ENCODE results near the gene FAU.

The FAU gene

DNA sequence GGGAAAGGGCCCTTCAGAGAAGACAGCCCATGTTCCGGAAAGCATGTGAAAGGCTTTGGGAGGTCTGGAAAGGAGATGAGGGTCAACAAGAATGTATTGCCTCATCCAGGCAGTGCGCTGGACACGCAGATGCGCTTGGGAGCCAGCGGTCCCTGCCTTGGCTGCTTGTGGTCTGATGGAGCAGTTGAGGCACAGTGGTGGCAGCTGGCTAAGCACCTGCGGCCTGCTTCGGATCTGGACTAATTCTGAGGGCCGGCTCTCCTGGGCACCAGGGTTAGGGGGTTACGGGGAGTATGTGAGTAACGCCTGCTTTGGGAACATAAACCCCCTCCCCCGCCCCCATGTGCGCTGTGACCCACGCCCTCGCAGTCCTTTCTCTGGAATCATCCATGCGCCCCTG lies 14.9 kb downstream of the FAU start:
- no peak for DNase-seq

DNA sequence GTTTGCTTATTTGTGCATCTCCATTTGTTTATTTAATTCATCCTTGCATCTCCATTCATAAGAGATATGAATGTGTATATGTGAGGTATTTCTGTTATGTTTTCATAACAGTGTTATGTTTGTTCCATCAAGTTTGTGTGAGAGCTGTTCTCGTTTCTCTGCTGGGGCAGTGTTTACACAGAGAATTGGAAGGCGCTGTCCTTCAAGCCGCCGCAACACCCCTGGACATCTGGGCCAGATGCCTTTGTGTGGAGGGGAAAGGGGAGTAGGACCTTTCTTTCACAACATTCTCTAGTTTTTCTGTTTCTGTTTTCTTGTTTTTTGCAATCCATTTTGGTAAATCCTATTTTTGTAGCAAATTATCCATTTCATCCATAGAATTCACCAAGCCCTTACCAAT lies 17.3 kb downstream of the FAU start:
- DNase-seq: no peak

DNA sequence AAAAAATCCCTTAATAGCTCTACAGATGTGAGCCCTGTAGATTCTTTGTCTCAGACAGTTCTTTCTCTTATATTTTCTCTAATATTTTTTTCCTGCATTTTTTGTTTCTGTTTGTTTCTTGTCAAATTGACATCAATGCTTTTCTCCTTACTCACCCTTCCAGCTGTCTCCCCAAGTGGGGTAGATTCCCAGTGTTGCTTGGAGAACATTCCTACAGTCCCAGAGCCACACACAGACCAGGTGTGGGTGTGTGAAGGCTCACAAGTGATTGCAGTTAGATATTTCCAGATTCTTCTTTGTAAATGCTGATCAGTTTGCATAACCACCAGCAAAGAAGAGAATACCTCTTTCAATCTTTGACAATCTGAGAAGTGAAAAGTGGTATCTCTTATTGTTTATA lies 18.5 kb downstream of the FAU start:
- no peak for DNase-seq

DNA sequence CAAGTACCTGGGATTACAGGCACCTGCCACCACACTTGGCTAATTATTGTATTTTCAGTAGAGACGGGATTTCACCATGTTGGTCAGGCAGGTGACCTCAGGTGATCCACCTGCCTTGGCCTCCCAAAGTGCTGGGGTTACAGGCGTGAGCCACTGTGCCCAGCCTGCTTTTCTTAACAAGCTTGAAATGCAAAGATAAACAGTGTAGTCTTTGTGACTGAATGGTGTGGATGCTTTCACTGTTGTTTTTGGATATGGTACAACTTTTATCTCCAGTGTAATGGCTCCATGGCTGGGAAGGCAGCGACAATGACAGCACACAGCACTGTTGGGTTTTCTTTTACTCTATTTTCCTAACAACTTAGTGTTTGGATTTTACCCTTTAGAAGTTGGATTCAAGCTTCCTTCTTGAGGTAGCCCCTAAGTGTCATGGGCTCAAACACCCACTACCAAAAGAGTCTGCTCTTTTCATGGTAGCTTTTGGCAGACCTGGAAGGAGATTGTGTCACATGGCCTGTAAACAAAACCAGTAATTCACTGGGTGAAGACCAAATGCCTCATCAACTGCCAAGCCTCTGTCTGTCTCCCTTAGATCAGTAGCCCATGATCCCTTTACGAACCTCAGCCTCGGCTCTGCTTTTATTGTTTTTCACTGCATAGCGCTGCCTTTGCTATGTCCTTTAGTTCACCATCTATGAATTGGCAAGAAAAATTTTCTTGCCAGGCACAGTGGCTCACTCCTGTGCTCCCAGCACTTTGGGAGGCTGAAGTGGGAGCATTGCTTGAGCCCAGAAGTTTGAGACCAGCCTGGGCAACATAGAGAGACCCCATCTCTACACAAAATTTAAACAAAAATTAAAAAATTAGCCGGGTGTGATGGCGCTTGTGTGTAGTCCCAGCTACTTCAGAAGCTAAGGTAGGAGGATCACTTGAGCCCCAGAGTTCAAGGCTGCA lies 19.5 kb downstream of the FAU start:
- no peak for DNase-seq

DNA sequence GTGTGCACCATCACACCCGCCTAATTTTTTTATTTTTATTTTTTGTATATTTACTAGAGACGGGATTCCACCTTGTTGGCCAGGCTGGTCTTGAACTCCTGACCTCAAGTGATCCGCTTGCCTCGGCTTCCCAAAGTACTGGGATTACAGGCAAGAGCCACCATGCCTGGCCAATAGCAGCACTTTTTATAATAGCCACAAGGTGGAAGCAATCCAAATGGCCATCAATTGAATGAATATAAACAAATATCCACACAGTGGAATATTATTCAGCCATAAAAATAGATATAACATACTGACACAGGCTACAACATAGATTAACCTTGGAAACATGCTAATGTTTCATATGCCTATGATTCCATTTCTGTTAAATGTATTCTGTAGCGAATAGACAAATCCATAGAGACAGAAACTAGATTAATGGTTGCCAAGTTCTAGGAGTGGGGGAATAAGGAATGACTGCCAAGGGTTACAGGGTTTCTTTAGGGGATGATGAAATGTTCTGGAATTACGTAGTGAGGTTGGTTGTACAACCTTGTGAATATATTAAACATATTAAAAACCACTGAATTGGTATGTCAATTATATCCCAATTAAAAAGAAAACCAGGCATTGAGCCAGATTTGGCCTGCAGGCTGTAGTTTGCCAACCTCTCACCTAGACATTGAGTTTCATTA lies 21.1 kb downstream of the FAU start:
- DNase-seq: no peak

DNA sequence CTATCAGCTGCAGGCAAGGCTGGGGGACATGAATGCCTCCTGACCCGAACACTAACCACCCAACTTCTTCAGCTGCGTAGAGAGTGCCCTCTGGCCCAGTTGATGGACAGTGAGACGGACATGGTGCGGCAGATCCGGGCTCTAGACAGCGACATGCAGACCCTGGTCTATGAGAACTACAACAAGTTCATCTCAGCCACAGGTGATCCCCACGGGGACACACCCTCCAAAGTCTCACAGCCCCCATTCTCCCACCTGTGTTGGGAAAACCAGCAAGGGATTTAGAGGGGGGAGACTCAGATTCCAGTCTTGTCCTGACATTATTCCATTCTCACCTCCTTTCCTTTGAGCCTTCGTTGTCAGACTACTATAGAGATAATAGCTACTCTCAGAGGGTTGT lies 25.0 kb downstream of the FAU start:
- DNase-seq: no peak

DNA sequence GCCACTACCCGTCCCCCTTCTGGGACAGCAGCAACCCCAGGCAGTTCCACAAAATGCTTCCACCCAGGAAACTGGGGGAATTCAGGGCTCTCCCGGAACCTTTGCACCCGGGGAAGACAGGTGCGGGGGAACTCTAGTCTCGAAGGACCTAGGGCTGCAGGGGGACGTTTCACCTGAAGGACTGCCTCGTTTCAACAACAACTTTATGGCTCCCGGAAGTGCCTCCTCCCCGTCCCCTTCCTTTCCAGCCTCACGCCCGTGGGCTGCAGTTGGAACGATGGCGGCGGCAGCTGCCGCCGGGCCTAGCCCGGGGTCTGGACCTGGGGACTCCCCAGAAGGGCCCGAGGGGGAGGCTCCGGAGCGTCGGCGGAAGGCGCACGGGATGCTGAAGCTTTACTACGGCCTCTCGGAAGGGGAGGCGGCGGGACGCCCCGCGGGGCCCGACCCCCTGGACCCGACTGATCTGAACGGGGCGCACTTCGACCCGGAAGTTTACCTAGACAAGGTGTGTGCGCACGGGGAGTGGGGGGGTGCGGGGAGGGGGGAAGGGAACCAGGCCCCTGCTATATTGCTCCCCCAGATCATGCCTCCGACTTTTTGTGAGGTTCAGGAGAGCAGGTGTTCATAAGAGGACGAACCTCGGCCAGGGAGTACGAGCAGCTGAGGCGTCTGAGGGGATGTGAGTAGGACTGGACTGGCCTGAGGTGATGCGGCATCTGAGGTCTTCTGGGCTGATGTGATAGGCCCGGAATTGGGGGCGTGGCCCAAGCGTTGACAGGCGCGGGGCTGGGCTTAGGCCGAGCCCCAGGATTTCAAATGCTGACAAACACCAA lies 25.7 kb downstream of the FAU start, which contains the start of gene VPS51:
TSS of gene VPS51 (plus strand) at position 241 of the 833 bp plus-strand sequence. CDS start at position 278, 37 bp downstream.
- peak; percentile 79 to 82 for DNase-seq

DNA sequence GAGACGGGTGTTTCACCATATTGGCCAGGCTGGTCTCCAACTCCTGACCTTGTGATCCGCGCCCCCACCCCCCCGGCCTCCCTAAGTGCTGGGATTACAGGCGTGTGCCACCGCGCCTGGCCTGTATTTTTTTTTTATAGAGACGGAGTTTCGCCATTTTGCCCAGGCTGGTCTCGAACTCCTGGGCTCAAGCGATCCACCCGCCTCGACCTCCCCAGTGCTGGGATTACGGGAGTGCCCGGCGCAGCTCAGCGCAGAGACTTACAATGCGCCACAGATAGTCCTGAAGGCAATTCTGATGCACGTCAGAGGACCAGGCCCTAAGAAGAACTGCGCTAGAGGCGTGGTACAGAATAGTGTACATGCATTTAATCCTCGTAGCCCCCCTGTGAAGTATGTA lies 26.5 kb downstream of the FAU start:
- no peak for DNase-seq

DNA sequence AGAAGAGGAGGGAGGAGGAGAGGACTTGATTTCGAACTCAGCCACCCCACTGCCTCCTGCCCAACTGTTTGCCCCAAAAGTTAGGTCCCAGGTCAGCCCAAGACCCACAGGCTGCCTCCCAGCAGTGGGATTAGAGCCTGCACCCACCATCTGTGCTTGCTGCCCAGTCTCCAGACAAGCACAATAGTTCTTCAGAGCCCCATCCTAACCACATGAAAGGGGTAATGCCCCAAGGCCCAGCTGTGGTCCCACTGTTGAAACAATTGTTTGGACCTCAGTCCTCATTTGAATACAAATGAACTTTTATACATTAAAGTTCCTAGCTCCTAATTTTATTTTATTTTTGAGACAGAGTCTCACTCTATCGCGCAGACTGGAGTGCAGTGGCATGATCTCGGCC lies 31.3 kb downstream of the FAU start:
- DNase-seq: no peak

DNA sequence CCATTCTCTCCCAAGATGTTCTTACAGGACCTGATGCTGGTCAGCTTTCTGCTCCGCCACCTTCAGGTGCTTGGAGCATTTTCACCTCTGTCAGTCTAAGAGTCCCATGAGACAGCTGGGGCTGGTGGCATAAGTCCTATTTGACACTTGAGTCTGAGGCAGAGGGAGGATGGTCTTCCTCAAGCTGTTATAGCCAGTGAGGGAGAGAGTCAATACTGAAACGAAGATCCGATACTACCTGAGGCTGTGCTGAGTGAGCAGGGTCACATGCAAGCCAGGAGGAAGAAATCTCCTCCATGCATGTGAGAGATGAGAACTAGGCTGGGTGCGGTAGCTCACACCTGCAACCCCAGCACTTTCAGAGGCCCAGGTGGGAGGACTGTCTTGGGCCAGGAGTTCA lies 32.3 kb downstream of the FAU start:
- no peak for DNase-seq

DNA sequence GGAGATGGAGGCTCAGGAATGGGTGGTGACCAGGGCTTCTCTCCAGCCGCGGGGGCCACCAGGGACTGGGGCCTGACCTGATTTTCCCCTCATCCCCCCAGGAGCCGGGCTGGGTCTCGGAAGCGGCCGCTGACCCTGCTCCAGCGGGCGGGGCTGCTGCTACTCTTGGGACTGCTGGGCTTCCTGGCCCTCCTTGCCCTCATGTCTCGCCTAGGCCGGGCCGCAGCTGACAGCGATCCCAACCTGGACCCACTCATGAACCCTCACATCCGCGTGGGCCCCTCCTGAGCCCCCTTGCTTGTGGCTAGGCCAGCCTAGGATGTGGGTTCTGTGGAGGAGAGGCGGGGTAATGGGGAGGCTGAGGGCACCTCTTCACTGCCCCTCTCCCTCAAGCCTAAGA lies 34.1 kb downstream of the FAU start:
- no peak for DNase-seq

DNA sequence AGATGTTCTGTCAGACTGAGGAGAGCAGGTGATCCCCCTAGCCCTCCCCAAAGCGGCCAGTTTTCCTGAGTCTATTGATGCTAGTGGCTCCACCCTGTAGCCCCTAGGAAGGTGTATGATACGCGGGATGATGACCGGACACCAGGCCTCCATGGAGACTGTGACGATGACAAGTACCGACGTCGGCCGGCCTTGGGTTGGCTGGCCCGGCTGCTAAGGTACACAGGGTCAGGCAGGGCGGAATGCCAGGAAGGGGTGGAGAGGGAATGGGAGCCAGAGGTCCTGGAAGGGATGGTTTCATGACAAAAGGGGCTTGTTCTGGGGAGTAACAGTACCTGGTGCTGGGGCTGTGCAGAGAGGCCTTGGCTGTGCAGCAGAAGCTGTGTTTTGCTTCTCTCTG lies 34.7 kb downstream of the FAU start:
- DNase-seq: no peak

DNA sequence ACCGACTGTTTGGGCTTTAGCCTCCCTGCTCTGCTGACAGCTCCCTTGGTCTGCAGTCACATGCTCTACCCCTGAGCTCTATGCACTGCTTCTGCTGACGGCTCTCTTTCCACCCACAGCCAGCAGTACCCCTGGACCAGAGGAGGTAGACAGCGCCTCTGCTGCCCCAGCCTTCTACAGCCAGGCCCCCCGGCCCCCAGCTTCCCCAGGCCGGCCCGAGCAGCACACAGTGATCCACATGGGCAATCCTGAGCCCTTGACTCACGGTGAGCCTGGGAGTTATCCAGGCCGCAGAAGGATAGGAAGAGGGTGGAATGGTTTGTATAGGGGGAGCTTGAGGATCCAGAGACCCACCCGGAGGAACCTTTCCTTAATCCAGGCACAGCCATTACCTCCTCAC lies 35.1 kb downstream of the FAU start:
- no peak for DNase-seq

DNA sequence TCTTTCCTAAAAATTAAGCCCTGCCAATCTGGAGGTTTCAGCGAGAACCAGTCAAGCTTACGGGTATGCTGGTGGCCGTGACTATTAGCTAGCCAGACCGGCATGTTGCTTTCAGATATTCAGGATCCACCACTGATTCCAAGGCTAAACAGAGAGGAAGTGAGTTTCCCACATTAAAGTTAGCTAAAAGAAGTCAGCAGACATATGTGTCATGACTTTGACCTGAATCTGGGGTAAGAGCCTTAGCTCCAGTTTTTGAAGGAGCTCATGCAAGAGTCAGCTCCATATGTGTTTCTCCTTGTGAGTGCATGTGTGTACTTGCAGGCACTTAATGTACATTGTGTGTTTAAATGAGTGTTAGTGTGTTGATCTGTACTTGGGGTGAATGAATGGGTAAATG lies 36.5 kb downstream of the FAU start:
- DNase-seq: no peak

DNA sequence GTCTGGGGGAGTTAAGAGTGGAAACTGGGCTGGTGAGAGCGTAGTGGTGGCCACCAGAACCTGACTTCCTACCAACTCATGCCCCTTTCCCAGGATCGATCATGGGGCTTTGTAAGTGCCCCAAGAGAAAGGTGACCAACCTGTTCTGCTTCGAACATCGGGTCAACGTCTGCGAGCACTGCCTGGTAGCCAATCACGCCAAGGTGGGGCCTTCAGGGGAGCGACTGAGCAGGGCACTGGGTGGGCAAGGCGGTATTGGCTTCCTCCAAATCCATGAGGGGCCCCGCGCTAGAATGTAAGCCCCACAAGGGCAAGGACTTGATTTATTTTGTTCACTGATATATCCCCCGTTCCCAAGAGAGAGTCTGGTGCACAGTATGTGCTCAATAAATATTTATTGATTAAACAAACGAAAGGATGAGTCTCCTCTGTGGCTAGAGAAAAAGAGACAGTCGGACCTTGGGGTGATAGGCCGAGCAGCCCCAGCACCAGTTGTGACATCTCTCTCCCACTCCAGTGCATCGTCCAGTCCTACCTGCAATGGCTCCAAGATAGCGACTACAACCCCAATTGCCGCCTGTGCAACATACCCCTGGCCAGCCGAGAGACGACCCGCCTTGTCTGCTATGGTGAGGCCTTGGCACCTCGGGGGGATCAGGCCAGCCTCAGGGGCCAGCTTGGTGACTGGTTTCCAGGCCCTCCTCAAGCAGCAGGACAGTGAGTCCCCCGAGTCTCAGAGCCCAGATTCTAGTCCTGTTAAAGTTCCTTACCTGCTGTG lies 37.1 kb downstream of the FAU start:
- no peak for DNase-seq

DNA sequence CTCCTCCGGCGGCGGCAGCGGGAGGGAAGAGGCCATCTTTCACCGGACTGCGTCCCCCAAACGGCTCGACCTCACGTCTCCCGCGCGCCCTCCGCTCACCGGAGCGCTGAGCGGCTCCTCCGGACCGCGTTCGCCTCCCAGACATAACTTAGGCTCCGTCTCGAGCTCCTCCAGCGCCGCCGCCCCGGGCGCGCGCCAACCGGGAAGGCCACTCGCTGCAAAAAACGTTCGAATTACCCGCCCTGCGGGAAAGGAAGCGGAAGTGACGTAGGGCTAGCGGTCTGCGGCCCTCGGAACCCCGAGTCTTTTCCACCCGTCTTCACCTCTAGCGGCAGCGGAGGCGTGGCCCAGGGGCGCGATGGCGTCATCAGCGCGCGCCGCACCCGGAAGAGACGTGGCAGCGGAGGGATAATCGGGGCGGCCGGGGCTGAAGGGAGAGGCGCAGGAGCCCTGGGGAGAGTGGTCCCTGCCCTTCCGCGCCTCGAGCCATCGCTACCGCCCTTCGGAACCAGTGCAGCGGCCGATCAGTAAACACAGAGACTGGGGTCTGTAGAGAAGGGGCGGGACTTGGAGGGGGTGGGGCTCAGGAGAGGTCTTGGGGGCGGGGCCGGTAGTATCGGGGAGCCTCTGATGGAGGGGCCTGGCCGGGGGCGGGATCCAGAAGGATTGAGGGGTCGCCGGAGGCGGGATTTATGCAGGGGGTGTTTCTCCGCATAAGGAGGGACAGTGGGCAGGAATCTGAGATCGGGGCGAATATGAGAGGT lies 37.9 kb downstream of the FAU start, which contains the start of the genes CDCA5 and ZFPL1:
TSS of gene CDCA5 (minus strand) at position 207 of the 764 bp plus-strand sequence. CDS start at position 145, 62 bp downstream.
TSS of gene ZFPL1 (plus strand) at position 389 of the 764 bp plus-strand sequence. CDS start 477 bp downstream, outside the sequence.
- peak; percentile 92 for DNase-seq

DNA sequence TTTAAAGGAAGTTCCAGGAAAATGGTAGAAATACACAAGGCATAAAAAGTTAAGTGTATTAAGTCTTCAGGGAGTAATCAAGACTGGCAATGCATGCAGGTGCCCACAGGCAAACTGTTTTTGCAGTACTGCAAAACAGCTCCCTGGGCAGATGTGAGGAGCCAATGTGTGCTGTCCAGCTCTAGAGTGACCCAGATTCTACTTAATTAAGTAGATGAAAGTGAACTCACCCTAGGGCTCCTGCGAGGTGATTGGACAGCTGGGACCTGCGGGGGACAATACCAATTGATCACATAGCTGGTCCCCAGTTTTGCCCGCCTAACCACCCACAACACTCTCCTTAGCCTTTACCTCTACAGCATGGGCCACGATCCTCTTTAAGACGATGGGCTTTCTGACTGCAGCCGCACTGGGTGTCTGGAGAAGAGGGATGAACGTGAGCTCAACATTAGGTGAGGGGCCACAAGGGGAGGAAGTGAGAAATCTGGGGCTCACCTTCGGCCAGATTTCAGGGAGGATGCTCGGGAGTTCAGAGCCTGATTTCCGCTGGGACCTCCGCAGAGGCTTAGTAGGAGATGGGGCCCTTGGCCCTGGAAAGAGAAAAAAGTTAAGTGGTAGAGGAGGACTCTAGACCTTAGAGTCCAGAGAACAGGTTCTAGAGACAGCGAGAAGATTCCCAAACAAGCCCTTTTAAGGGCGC lies 38.6 kb downstream of the FAU start:
- no peak for DNase-seq

DNA sequence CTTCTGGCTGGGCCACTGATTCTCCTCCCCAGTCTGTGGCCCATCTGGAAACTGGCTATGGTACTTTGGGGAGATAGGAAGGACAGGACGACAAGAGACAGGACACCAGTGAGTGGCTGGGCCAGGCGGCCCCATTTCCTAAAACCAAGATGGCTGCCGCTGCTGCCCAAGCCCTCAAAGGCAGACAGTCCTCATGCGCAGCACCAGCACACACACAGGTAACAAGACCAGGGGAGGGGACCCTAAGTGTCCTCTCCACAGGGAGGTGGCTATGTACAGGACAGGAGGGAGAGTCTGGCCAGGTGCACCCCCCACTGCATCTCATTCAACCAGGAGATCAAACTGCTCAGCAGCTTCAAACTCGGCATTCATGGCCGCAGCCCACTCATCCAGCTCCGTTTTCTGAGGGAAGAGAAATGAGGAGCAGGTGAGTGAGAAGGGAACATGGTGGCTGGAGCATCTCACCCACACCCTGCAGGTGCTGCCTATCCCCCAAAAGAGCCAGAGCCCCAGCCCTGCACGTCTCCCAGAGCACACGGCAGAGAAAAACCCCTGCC lies 43.1 kb downstream of the FAU start:
- DNase-seq: no peak

DNA sequence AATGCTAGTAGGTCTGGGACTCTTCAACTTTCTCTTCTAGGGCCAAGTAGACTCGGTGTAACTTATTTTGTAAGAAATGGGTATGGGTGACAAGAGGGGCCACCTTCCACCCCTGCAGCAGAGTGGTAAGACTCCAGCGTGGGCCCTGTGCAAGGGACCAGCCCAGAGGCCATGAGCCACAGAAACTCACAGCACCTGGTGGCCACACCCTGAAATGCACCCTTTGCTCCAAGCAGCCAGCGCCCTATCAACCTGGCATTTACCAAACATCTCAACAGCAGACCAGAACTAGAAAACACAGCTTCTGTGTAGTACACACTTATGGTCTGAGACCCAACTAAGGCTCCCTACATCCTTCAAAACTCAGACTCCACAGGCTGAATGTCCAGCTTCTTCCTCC lies 43.8 kb downstream of the FAU start:
- peak; percentile 73 to 74 for DNase-seq

DNA sequence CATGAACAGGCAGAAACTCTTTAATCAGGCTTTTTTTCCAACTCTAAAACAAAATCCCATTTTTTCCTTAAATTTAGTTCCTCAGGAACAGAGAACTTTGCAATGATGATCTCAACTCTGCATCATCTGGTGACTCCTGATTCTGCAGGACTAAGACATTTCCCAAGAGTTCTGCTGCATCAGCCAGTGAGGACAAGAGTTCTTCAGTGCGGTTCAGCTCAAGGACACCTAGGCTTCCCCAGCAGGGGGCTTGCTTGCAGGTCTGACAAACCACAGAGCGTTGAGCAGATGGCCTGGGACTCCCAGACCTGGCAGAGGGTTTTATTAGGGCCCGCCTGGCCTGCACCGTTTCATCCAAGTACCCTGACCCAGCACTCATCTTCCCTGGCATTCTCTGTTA lies 44.5 kb downstream of the FAU start:
- no peak for DNase-seq

DNA sequence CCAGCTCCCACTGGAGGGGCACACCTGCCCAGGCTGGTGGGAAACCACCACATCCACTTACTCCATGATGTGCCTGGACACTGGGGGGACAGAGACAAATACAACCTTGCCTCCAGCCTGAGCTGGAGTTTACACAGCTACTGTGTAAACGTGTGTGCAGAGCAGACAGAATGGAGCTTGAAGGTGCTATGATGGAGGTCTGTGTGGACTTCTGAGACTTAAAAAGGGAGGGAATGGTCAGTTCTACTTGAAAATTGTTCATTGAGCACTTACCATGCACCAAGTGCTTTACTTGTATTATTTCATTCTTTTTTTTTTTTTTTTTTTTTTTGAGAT lies 49.3 kb downstream of the FAU start:
- no peak for DNase-seq

Data from activated CD4-positive, alpha-beta T cell treated with anti-CD3 and anti-CD28 coated beads, Interleukin-2, amount 50 U/mL, for 4 hours (primary cell).